ENCODE data around the gene WIF1. TPM values are rescaled to one million over a fixed set of nuclear protein-coding genes. Genes with fewer than 3 reads are reported as not detected.
A peak's percentile ranks its signal among the peaks of the same experiment; 100 is the strongest.

WIF1 gene
- total and polyA plus RNA-seq, 3 experiments from 2014 or later: not detected

GRCh38 chr12:65162609-65163008 is 41.5 kb upstream of the WIF1 start:
- Mint-ChIP-seq H3K27me3 (peaks cover 9 to 44% of the 10 kb centered on the region in 2 donors), H3K27ac (no peak overlapping the region), H3K36me3 (no peaks in the 10 kb centered on the region), H3K4me3 (no peak overlapping the region), H3K4me1 (no peaks in the 10 kb centered on the region), H3K9me3 (no peaks in the 10 kb centered on the region)
- Histone ChIP-seq H3K36me3 (ENCODE audit: insufficient read depth, low read length) (no peaks in the 10 kb centered on the region), H3K4me3 (ENCODE audit: low read length) (no peak overlapping the region), H3K27me3 (ENCODE audit: insufficient read depth, low read length, poor library complexity, severe bottlenecking) (peaks cover 3% of the 10 kb centered on the region), H3K27ac (ENCODE audit: low read depth, low read length) (no peak overlapping the region), H3K4me1 (ENCODE audit: insufficient read depth, low read length) (no peaks in the 10 kb centered on the region), H3K9me3 (ENCODE audit: low read length) (no peaks in the 10 kb centered on the region)
- DNase-seq: no peak
- CTCF ChIA-PET: no interaction called here
- POLR2A ChIA-PET: no interaction called here

GRCh38 chr12:65157091-65157490 is 36.0 kb upstream of the WIF1 start:
- peak overlapping the region in 2 of 7 donors; percentile 13 to 24 for H3K4me3 Mint-ChIP-seq
- H3K27me3 ChIP-seq (ENCODE audit: insufficient read depth, low read length, poor library complexity, severe bottlenecking): peaks cover 3% of the 10 kb centered on the region
- peaks cover 11 to 16% (median 16%) of the 10 kb centered on the region in 3 donors for H3K4me1 Mint-ChIP-seq
- no peaks in the 10 kb centered on the region for H3K36me3 ChIP-seq (ENCODE audit: insufficient read depth, low read length)
- CTCF ChIA-PET: interaction anchor here (3.6 kb wide), 1 partner anchor 12 kb away, joined by 19 read pairs; the partner anchor contains the start of gene LEMD3
- no peak overlapping the region for H3K27ac ChIP-seq (ENCODE audit: low read depth, low read length)
- H3K4me3 ChIP-seq (ENCODE audit: low read length): no peak overlapping the region
- H3K36me3 Mint-ChIP-seq: no peaks in the 10 kb centered on the region
- POLR2A ChIA-PET: interaction anchor here (2.4 kb wide), 1 partner anchor 12 kb away, joined by 22 read pairs; the partner anchor contains the start of gene LEMD3
- H3K27ac Mint-ChIP-seq: peak overlapping the region in 4 of 8 donors; percentile 7 to 77 (median 29)
- DNase-seq: no peak
- peaks cover 7 to 24% of the 10 kb centered on the region in 2 donors for H3K27me3 Mint-ChIP-seq
- peaks cover 10% of the 10 kb centered on the region for H3K4me1 ChIP-seq (ENCODE audit: insufficient read depth, low read length)
- no peaks in the 10 kb centered on the region for H3K9me3 ChIP-seq (ENCODE audit: low read length)
- no peaks in the 10 kb centered on the region for H3K9me3 Mint-ChIP-seq

GRCh38 chr12:65156366-65156841 is 35.3 kb upstream of the WIF1 start:
- no peak overlapping the region for H3K4me3 ChIP-seq (ENCODE audit: low read length)
- POLR2A ChIA-PET: interaction anchor here (0.7 to 2.4 kb wide), 2 partner anchors 13 to 16 kb away, joined by 7 to 22 read pairs; partner anchors contain the start of gene LEMD3
- no peaks in the 10 kb centered on the region for H3K36me3 ChIP-seq (ENCODE audit: insufficient read depth, low read length)
- H3K4me1 ChIP-seq (ENCODE audit: insufficient read depth, low read length): peaks cover 10% of the 10 kb centered on the region
- H3K36me3 Mint-ChIP-seq: no peaks in the 10 kb centered on the region
- H3K9me3 ChIP-seq (ENCODE audit: low read length): no peaks in the 10 kb centered on the region
- H3K27me3 ChIP-seq (ENCODE audit: insufficient read depth, low read length, poor library complexity, severe bottlenecking): no peaks in the 10 kb centered on the region
- H3K27ac Mint-ChIP-seq: peak overlapping the region in 7 of 8 donors; percentile 2 to 77 (median 29)
- DNase-seq: peak in 2 of 5 donors; percentile 11 to 12
- H3K4me1 Mint-ChIP-seq: peaks cover 11 to 16% (median 16%) of the 10 kb centered on the region in 3 donors
- H3K27me3 Mint-ChIP-seq: peaks cover 7 to 20% of the 10 kb centered on the region in 2 donors
- CTCF ChIA-PET: interaction anchor here (3.6 kb wide), 1 partner anchor 12 kb away, joined by 19 read pairs; the partner anchor contains the start of gene LEMD3
- H3K9me3 Mint-ChIP-seq: no peaks in the 10 kb centered on the region
- no peak overlapping the region for H3K27ac ChIP-seq (ENCODE audit: low read depth, low read length)
- peak overlapping the region in 6 of 7 donors; percentile 1 to 59 (median 8) for H3K4me3 Mint-ChIP-seq

GRCh38 chr12:65155784-65156183 is 34.7 kb upstream of the WIF1 start:
- no peaks in the 10 kb centered on the region for H3K9me3 ChIP-seq (ENCODE audit: low read length)
- peaks cover 7 to 20% of the 10 kb centered on the region in 2 donors for H3K27me3 Mint-ChIP-seq
- H3K4me1 ChIP-seq (ENCODE audit: insufficient read depth, low read length): peaks cover 10% of the 10 kb centered on the region
- no peak overlapping the region for H3K4me3 Mint-ChIP-seq
- no peaks in the 10 kb centered on the region for H3K36me3 Mint-ChIP-seq
- no peak overlapping the region for H3K27ac ChIP-seq (ENCODE audit: low read depth, low read length)
- H3K27ac Mint-ChIP-seq: peak overlapping the region in 1 of 8 donors; percentile 89
- DNase-seq: no peak
- H3K9me3 Mint-ChIP-seq: no peaks in the 10 kb centered on the region
- CTCF ChIA-PET: interaction anchor here (3.6 kb wide), 1 partner anchor 13 kb away, joined by 19 read pairs; the partner anchor contains the start of gene LEMD3
- POLR2A ChIA-PET: interaction anchor here (2.4 kb wide), 1 partner anchor 13 kb away, joined by 22 read pairs; the partner anchor contains the start of gene LEMD3
- H3K4me1 Mint-ChIP-seq: peaks cover 11 to 16% (median 16%) of the 10 kb centered on the region in 3 donors
- no peaks in the 10 kb centered on the region for H3K27me3 ChIP-seq (ENCODE audit: insufficient read depth, low read length, poor library complexity, severe bottlenecking)
- H3K4me3 ChIP-seq (ENCODE audit: low read length): no peak overlapping the region
- no peaks in the 10 kb centered on the region for H3K36me3 ChIP-seq (ENCODE audit: insufficient read depth, low read length)

GRCh38 chr12:65152596-65152995 is 31.5 kb upstream of the WIF1 start:
- DNase-seq: no peak
- Mint-ChIP-seq H3K36me3 (no peaks in the 10 kb centered on the region), H3K27me3 (peaks cover 4 to 27% of the 10 kb centered on the region in 2 donors), H3K4me3 (no peak overlapping the region), H3K4me1 (peaks cover 11 to 16% (median 16%) of the 10 kb centered on the region in 3 donors), H3K9me3 (no peaks in the 10 kb centered on the region), H3K27ac (no peak overlapping the region)
- ChIA-PET CTCF (interaction anchor here (1.6 kb wide), 1 partner anchor 12 kb away, joined by 6 read pairs; no protein-coding TSS in a partner anchor), POLR2A (no interaction called here)
- Histone ChIP-seq H3K27ac (ENCODE audit: low read depth, low read length) (no peak overlapping the region), H3K4me1 (ENCODE audit: insufficient read depth, low read length) (peaks cover 10% of the 10 kb centered on the region), H3K27me3 (ENCODE audit: insufficient read depth, low read length, poor library complexity, severe bottlenecking) (peaks cover 3% of the 10 kb centered on the region), H3K36me3 (ENCODE audit: insufficient read depth, low read length) (no peaks in the 10 kb centered on the region), H3K9me3 (ENCODE audit: low read length) (no peaks in the 10 kb centered on the region), H3K4me3 (ENCODE audit: low read length) (no peak overlapping the region)

GRCh38 chr12:65152012-65152411 is 30.9 kb upstream of the WIF1 start:
- POLR2A ChIA-PET: no interaction called here
- CTCF ChIA-PET: no interaction called here
- no peak overlapping the region for H3K4me3 Mint-ChIP-seq
- Histone ChIP-seq H3K4me1 (ENCODE audit: insufficient read depth, low read length) (peaks cover 10% of the 10 kb centered on the region), H3K27ac (ENCODE audit: low read depth, low read length) (no peak overlapping the region), H3K4me3 (ENCODE audit: low read length) (no peak overlapping the region), H3K36me3 (ENCODE audit: insufficient read depth, low read length) (no peaks in the 10 kb centered on the region), H3K27me3 (ENCODE audit: insufficient read depth, low read length, poor library complexity, severe bottlenecking) (peaks cover 3% of the 10 kb centered on the region), H3K9me3 (ENCODE audit: low read length) (no peaks in the 10 kb centered on the region)
- peaks cover 4 to 32% of the 10 kb centered on the region in 2 donors for H3K27me3 Mint-ChIP-seq
- H3K4me1 Mint-ChIP-seq: peaks cover 11 to 16% (median 16%) of the 10 kb centered on the region in 3 donors
- no peaks in the 10 kb centered on the region for H3K36me3 Mint-ChIP-seq
- peak overlapping the region in 1 of 8 donors; percentile 3 for H3K27ac Mint-ChIP-seq
- H3K9me3 Mint-ChIP-seq: no peaks in the 10 kb centered on the region
- DNase-seq: no peak

GRCh38 chr12:65147312-65147905 is 26.3 kb upstream of the WIF1 start:
- no peak overlapping the region for H3K27ac ChIP-seq (ENCODE audit: low read depth, low read length)
- Mint-ChIP-seq H3K4me3 (no peak overlapping the region), H3K27me3 (peaks cover 3 to 67% of the 10 kb centered on the region in 2 donors), H3K27ac (no peak overlapping the region), H3K4me1 (no peaks in the 10 kb centered on the region), H3K36me3 (no peaks in the 10 kb centered on the region), H3K9me3 (no peaks in the 10 kb centered on the region)
- ChIA-PET CTCF (interaction anchor here (1.3 kb wide), 1 partner anchor 25 kb away, joined by 3 read pairs; no protein-coding TSS in a partner anchor), POLR2A (no interaction called here)
- H3K27me3 ChIP-seq (ENCODE audit: insufficient read depth, low read length, poor library complexity, severe bottlenecking): peaks cover 3% of the 10 kb centered on the region
- DNase-seq: no peak
- no peak overlapping the region for H3K4me3 ChIP-seq (ENCODE audit: low read length)
- no peaks in the 10 kb centered on the region for H3K9me3 ChIP-seq (ENCODE audit: low read length)
- no peaks in the 10 kb centered on the region for H3K4me1 ChIP-seq (ENCODE audit: insufficient read depth, low read length)
- H3K36me3 ChIP-seq (ENCODE audit: insufficient read depth, low read length): no peaks in the 10 kb centered on the region

- Mint-ChIP-seq H3K4me1 (no peaks in the 10 kb centered on the region), H3K9me3 (peaks cover 4 to 7% (median 5%) of the 10 kb centered on the region in 5 donors), H3K4me3 (no peak overlapping the region), H3K27me3 (peaks cover 6 to 54% of the 10 kb centered on the region in 2 donors), H3K27ac (no peak overlapping the region), H3K36me3 (peaks cover 0 to 2% (median 0%) of the 10 kb centered on the region in 3 donors)
- H3K27me3 ChIP-seq (ENCODE audit: insufficient read depth, low read length, poor library complexity, severe bottlenecking): no peaks in the 10 kb centered on the region
- no peak overlapping the region for H3K4me3 ChIP-seq (ENCODE audit: low read length)
- no peak for DNase-seq
- ChIA-PET POLR2A (no interaction called here), CTCF (no interaction called here)
- H3K27ac ChIP-seq (ENCODE audit: low read depth, low read length): no peak overlapping the region
- H3K36me3 ChIP-seq (ENCODE audit: insufficient read depth, low read length): no peaks in the 10 kb centered on the region
- H3K9me3 ChIP-seq (ENCODE audit: low read length): no peaks in the 10 kb centered on the region
- no peaks in the 10 kb centered on the region for H3K4me1 ChIP-seq (ENCODE audit: insufficient read depth, low read length)
Measured at GRCh38 chr12:65140738-65141137, 19.6 kb upstream of the WIF1 start.

Measured in CD8-positive, alpha-beta memory T cell (primary cell).